HG03439 (cell line): Measurements from ENCODE around the gene FSIP2.

Experiments
- ATAC-seq: cut with Tn5 transposase; IDR thresholded peaks from one replicate; pipeline ENCODE4 v1.9.1; 2021; ENCODE audit warnings: mild to moderate bottlenecking, moderate library complexity; ENCODE audit not compliant: unreplicated experiment

The FSIP2 gene, protein sequence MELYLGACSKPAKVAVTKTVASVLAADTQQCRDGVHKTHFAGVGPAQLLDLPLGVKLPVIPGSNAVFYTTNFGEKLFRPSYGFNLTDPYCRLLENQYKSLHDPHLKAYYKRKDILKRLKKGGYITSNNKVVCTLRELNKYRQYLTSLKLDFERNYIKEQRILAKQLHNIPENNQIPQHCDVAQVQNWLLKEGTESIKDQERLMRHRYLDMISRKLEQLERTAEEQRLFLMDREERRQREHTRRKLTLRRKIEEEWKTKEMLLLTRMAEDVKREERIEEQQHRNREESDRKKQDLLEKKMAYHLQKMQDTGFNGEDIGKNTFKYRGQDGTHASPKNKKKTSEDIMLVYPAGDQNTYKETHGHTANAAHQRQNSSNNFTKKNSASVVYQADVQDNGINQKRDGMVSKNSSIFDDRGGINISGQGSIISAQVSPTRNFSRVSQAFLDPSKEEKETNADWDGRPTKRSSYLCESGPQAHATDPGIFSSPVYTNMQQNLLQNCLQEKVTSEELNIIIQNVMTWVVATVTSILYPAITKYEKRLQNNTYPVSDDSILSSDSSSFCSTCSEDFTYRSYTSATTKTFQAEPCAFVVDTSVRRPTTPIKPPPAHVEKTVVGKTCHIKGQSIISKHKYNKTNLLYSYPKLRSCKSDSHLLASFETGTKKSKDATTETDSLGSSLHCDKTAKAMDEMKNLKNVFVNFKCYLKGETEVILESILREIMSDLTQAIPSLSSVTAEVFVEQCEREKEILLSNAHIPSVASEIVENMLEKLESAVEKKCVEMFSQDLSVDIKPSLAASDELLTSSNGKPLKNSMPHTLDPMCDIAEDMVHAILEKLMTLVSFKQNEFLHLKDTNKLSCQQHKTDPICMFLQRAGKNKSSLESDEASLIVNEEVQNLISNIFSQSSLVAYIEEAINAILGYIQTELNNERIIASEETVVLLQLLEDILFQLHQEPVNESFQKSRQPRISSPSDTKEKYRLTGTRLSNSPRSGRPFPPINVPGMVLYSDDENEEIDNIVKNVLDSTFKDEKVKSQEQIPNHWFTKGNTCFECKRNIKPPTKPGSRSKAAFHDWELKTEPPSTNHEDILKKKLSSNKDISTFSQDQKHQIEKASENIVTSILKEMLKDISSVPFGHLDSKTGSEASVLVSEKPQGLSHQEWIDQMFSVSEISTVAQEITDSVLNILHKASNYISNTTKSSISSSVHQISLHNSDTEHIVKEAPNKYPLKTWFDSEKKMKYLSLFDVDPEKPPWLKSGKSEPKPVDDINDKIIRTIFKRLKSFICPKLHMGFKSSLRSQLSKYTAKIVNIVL (N-terminal part only)

DNA sequence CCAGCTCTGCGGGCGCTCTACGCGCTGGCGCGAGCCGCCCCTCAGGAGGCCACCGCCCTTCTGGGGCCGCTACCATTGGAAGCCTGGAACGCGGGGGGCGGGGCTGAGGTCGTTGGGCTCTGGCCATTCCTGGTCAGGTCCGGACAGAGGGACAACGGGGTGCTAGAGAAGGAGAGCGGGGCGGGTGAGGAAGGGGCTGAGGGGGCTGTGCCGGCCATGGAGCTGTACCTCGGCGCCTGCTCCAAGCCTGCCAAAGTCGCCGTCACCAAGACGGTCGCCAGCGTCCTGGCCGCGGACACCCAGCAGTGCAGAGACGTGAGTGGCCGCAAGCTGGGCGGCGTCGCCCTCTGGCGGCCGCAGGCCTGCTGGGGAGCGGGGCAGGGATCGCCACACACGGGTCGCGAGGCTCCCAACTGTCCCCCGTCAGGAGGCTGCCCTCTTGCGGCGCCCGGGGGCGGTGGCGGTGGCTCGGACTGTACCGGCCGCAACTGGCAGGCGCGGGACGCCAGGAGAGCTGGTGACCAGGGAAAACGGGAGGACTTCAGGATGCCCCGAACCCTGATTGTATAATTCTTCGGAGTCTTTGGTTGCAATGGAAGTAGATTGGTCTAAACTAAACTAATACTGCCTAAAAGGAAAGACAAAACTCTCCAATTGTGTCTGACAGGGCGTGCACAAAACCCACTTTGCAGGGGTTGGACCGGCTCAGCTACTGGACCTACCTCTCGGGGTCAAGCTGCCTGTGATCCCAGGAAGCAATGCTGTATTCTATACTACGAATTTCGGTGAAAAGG, at the start of gene FSIP2:
Gene FSIP2, plus strand, starts transcription at position 126 of the 794 bp plus-strand sequence. Its CDS starts 91 bp downstream, at position 217.
- ATAC-seq: peak; percentile 86

DNA sequence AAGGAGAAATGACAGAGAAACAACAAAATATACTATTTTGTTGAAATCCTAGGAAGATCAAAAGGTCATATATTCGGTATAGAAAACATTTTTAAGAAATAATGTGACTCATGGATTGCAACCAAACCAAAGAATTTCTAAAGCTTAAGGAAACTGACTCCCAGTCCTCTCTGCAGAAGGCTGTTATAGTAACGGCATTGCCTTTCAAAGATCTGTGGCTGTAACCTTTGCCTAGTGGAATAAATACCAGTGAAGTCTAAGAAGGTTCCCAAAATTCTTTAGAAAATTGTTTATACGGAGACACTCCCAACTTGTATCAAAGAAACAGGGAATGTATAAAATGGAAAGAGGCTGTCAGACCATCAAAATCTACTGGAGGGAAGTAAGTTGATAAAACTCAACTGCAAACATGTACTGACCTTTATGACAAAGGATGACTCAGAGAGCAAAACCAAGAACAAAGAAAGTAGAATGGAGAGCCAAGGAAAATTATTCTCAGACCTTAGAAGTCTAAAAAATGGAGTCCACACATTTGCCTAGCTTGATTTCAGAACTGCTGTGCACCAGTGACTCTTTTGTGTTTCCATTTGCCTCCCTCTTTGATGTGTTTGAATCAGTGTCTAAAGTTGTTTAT, 48.6 kb upstream of the FSIP2 start:
- ATAC-seq: no peak

DNA sequence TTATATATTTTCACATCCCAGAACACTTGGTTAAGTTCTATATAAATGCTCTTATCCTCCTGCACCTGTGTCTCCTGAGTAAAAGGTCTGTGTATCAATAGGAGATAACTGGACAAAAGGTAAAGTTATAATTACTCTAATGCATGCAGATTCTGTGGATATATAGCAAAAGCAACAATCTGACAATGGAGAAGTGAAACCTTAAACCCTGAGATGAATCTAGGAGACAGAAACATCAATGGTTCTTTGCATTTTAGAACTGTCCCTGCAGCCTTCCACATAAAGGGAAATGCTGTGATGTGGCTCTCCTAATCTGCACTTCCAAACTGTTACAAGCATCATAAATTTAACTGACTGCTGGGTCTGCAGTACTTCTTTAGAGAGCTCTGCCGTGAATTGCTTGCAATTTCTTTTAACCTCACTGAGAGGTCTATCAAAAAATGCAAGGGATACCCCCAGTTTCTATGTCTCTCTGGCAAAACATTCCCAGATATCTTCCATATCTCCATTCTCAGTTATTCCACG, 42.8 kb upstream of the FSIP2 start:
- ATAC-seq: no peak

DNA sequence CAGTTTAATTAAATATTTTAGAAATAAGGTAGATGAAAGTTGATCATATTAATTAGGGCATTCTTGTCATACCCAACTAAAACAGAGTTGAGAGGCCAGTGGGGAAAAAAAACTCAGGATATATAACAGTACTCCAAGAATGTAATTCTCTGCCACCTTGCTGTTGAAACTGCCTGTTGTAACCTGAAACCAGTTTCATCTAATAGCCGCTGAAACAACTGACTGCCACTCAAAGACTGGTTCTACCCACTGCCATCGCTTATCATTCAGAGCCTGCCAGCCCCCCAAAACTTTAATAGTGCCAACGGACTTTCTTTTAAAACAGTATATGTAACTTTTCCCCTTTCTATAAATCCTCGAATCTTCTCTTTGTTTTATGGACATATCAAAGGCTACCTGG, 37.7 kb upstream of the FSIP2 start:
- no peak for ATAC-seq

DNA sequence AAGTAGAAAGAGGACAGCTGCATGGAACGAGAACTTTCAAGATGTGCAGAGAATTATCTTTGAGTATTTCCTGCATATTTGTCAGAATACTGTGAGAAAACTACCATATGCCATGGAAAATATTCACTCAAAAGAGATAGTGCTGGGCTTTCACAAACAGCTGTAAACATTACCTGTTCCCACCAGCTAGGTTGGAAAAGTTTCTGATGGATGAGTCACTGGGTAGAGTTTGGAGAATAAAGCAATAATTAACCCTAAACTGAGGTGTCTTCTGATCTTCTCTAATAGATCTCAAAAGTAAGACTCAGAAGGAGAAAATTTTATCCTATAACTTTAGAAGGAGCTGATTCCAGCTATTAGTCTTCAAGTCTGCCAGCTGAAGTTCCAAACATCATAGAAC, 3.9 kb upstream of the FSIP2 start:
- no peak for ATAC-seq

DNA sequence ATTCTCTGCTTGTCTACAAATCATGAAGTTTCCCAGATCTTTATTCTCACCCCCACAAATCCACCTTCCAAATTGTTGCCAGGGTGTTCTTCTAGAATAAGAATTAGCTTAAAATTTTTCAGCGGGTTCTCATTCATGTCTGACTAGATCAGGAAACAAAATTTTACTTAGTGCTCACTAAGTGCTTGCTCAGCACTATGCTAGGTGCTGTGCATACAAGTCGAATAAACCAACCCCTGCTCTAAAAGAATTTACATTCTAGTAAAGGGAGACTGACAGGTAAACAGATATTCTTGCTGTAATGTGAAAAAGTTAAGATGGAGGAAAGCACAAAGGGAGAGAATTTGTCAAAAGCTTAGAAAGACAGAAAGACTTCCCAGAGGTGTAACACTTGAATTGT, 2.4 kb upstream of the FSIP2 start:
- no peak for ATAC-seq

DNA sequence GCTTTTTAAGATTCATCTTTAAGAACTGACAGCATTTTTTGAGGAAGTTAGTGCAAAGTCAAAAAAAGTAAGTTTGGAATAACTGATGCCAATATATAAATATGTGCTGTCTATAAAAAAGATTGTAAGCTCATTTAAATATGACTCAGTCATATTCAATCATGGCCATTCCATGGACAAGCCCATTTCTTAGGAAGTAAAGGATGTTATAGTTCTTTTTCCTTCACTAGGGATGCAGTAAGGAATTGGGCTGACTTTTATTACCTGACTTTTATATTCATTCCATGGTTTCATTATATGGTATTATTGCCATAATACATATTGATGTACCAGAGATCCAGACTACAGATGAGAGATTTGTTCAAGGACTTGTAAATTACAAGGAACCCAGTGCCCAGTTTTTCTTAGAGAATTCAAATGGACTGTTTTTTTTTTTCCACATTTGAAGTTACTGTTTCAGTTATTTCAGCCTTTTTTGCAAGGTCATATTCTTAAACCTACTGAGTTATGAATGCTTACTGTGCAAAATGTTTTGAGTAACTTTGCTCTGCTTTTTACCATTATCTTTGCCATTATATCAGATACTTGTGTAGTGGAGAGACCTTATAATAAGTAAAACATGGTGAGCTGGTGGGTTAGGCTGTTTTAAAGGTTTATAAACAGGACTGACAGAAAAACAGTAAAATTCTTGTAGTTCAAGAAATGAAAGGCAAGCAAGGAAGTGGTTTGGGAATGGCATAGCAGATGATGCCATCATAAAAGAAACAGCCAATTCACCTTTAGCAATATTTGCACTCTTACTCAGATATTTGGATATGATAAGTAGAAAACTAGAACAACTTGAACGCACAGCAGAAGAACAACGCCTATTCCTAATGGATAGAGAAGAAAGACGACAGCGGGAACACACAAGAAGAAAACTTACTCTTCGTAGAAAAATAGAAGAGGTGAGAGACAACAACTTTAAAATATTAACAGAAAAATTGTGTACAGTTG, 7.6 kb downstream of the FSIP2 start:
- no peak for ATAC-seq

DNA sequence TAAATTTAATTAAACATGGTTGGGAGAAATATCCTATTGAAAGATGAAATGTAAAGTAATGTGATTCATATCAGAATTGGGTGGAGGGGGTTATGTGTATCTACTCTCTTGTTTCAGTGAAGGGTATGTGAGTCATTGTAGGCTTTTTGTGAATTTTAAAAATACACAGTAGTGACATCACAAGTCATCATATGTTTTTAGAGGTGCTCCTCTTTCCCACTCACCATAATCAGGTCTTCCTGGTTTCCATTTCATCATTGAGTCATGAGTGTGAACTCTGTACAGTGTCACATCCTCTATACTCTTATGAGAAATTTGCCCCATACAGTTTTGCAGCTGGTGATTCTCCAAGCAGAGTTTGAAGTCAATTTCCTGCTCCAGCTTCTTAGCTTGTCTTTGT, 18.8 kb downstream of the FSIP2 start:
- no peak for ATAC-seq

DNA sequence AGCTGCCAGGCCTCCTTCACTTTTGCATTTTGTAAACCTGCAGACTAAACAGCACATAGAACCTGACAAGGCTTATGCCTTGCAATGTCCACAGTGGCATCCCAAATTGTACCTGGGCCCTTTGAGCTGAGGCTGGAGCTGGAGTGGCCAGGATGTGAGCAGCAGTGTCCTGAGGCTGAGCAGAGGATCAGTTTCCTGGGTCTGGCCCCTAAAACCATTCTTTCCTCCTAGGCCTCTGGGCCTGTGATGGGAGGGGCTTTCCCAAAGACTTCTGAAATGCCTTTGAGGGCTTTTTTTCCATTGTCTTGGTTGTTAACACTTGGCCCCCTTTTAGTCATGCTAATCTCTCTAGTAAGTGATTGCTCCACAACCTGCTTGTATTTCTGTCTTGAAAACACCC, 32.8 kb downstream of the FSIP2 start:
- ATAC-seq: no peak

DNA sequence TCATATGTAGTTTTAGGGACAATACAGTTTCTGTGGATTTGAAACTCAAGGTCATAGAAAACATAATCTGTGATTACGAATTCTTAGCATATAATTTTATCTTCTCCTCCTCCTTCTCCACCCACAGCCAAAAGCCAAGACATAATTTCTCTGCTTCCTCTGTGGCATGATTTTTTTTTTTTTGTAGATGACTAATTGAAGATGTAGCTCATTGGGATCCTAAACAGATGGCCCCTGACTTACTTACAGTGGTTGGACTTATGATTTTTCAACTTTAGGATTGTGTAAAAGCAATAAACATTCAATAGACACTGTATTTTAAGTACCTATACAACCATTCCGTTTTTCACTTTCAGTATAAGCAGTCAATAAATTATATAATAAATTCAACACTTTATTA, 42.3 kb downstream of the FSIP2 start:
- ATAC-seq: no peak

DNA sequence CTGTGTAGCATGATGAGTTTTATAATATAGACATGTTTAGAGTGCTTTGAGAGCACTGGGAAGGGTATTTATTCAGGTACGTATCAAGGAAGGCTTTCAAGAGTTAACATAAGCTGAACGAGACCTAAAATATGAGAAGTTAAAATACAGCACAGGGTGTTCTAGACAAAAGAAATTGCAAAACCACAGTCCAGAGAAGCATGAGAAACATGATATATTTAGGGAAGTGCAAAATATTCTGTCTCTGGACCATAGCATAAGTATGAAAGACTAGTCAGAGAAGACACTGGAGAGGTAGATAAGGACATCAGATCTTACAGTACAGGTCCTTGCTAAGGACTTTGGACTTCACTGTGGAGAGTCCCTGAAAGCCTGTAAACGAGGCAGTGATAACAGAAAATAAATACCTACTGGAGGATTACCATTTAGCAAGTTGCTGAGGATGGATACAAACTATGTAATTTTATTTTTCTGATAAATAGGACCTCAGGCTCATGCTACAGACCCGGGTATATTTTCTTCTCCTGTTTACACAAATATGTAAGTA, 43.7 kb downstream of the FSIP2 start:
- no peak for ATAC-seq

DNA sequence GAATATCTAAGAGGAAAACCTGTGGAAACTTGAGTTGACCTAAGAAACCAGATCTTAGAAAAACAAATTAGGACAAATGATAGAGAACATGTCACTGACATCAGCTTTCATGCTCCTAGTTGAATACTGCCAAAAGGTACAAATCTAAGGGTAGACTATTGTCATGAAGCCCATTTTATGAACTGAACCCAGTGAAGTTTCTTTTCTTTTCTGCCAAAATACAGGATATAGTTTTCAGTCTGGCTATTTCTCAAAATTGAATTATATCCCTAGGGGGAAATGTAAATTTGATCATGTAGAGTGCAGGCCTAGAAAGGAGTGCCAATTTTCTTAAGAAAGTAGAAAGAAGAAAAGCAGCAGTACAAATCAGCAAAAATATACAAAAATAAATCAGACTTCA, 46.6 kb downstream of the FSIP2 start:
- no peak for ATAC-seq

DNA sequence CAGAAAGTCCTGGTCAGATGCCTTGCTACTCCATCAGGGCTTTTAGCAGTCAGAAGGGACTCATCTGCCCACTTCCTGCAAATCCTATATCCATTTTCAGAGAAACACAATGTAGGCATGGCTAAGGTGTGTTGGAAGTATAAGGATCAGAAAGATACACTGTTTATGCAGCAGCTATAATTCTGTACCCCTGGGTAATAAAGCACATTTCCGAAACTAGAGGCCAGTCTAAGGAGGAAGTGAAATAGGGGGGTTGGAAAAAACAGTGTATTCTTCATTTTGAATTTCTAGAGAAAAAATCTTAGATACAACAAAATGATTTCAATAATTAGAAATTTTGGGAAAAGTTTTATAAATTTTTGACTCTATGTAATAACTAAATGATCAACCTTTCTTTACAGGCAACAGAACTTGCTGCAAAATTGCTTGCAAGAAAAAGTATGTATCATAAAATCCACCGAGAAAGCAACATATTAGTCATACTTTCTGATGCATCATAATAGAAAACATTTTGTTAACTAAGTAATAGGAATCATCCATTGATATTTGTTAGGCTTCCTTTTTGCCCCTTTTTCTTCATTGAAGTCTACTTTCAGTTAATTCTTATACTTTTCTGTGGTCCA, 47.4 kb downstream of the FSIP2 start:
- ATAC-seq: peak; percentile 75

DNA sequence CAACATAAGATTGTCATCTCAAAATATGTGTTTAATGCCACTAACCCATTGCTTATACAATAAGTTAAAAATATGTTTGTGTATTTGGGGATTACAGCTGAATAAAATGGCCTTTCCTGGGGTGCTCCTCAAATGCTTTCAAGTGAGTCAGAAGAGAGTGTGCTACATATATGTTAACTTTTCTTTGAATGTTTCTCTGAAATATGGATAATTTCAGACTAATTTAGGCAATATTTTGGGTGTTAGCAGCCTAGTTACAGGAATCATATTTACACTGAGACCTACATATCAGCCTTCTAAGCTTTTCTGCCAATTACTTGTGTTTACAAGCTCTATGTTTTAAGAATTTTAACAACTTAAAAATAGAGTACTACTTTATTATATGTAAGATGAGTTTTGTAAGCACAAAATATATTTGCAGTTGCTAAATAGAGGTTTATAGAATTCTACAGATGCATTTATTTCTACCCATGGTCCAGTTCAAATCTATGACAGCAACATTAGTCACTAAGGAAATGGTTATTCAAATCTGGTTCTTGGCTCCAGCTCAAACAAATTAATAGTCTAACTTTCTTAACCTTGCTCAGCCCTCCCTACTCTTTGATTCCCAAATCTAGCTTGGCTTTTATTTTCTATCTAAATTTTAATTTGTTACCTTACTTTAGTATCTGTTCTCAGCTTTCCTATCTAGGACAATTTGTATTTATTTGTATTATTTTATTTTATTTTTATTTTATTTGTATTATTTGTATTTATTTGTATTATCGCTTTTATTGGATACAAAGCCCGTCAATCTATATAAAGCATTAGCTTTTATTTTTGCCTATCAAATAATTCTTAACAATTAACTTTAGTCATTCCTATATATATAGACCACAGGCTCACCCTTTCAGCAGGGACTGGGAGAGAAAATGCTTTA, 48.9 kb downstream of the FSIP2 start:
- ATAC-seq: no peak

DNA sequence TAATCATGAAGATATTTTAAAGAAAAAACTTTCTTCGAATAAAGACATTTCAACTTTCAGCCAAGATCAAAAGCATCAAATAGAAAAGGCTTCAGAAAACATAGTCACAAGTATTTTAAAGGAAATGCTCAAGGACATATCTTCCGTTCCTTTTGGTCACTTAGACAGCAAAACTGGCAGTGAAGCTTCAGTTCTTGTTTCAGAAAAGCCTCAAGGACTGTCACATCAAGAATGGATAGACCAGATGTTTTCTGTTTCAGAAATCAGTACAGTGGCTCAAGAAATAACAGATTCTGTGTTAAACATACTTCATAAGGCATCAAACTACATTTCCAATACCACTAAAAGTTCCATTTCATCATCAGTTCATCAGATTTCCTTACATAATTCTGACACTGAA, 51.8 kb downstream of the FSIP2 start:
- ATAC-seq: no peak

DNA sequence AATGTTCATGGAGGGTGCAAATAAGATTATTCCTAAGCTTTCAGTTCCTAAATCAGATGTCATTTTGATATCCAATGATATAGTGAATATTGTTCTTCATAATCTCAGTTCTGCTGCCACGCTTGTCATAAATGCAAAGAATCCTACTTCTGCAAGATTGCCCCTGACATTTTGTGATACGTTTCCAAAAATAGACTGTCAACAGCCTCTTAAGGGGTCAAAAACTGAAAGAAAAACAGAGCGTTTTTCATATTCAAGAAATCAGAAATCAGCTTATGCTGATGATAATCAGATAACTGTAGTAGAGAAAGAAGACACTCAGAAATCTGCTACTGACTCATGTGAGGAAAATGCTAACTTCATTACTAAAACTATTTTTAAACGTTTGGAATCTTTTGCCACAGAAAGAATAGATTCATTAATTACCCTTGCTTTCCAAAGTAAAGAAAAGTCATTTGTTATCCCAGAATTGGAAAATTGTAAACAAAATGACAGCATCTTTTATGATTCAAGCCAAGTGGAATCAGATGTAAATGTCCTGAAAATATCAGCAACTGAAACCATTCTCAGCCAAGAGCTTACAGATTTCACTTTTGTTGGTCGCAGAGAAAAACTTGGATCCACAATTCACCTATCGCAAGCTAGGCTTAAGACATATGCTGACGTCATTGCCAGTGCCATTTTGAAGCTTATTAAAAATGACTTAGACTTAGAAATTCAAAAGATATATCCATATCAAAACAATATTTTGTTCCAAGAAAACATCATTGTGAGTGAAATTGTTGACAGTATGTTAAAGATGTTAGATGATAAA, 55.1 kb downstream of the FSIP2 start:
- no peak for ATAC-seq
